A549 (cell line): ENCODE results near the gene TMEM129.

Experiments
- EP300 ChIP-seq, 2 experiments: fragments of >200 bp; sonication (Bioruptor Twin); formaldehyde crosslinking; IDR thresholded peaks; 2 replicates in 1 of 2; 3 replicates in 1 of 2; pipeline ENCODE4 v1.6.1; 2016 to 2017
- HEYL ChIP-seq: fragments of 250-450 bp; sonication (Bioruptor Pico); IDR thresholded peaks from 2 replicates; pipeline ENCODE4 v1.8.0; 2021; ENCODE audit warnings: mild to moderate bottlenecking, moderate library complexity
- JUN ChIP-seq, 2 experiments: fragments of >200 bp; sonication (Bioruptor Twin); formaldehyde crosslinking; IDR thresholded peaks; 2 replicates in 1 of 2; 3 replicates in 1 of 2; pipeline ENCODE4 v1.6.1; 2016 to 2017
- PHF8 ChIP-seq: fragments of 200-600 bp; sonication (generic); IDR thresholded peaks from 2 replicates; pipeline ENCODE4 v1.6.1; 2016; ENCODE audit warnings: low read depth, mild to moderate bottlenecking, antibody characterized with exemption, moderate library complexity, borderline replicate concordance
- POLR2A ChIP-seq: IDR thresholded peaks from 2 replicates; pipeline ENCODE4 v1.6.1; 2012; ENCODE audit warnings: mild to moderate bottlenecking, low read length
- RAD21 ChIP-seq, 2 experiments: fragments of >200 bp in 1 of 2; sonication (Bioruptor Twin) in 1 of 2; formaldehyde crosslinking in 1 of 2; IDR thresholded peaks in 1 of 2; conservative IDR thresholded peaks in 1 of 2; 2 replicates in 1 of 2; 3 replicates in 1 of 2; pipeline ENCODE4 v1.6.1; 2012 to 2018; ENCODE audit warnings: inconsistent platforms in 1 of 2
- RARB ChIP-seq: fragments of 250-450 bp; sonication (Bioruptor Pico); IDR thresholded peaks from 2 replicates; pipeline ENCODE4 v1.8.0; 2021; ENCODE audit warnings: mild to moderate bottlenecking, moderate library complexity
- RCOR1 ChIP-seq: fragments of 150-350 bp; IDR thresholded peaks from 2 replicates; pipeline ENCODE4 v1.6.1; 2014; ENCODE audit warnings: antibody characterized with exemption, low read length, low read depth
- RNF2 ChIP-seq: fragments of 200-600 bp; sonication (generic); IDR thresholded peaks from 2 replicates; pipeline ENCODE4 v1.6.1; 2016; ENCODE audit warnings: low read depth, mild to moderate bottlenecking, antibody characterized with exemption, moderate library complexity, borderline replicate concordance
- SMC3 ChIP-seq: fragments of >200 bp; sonication (Bioruptor Twin); formaldehyde crosslinking; IDR thresholded peaks from 3 replicates; pipeline ENCODE4 v1.6.1; 2018; ENCODE audit warnings: inconsistent platforms
- SREBF2 ChIP-seq: fragments of 450-650 bp; IDR thresholded peaks from 2 replicates; pipeline ENCODE4 v1.6.1; 2014; ENCODE audit warnings: mild to moderate bottlenecking, moderate library complexity
- TF ChIP-seq, protein P1 (sequence below): fragments of >200 bp; sonication (Bioruptor Twin); formaldehyde crosslinking; IDR thresholded peaks from 3 replicates; pipeline ENCODE4 v1.5.1; 2016

DNA sequence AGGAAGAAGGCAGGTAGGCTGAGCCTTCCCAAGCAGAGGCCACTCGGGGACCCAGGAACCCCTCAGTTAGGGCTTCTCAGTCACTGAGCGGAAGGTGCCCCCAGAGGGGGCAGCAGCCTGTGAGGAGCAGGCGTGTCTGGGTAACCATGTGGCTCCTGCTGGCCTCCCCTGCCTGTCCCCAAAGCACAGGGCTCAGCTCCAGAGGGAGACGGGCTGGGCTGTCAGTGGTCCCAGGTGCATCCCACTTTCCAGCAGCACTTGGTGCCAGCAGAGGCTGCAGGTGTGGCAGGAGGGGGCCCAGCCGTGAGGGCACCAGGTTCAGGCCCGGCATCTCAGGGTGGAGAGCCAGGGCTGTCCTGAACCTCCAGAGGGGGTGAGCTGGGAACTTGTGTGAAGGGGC lies 22.9 kb upstream of the TMEM129 start:
- TF ChIP-seq RAD21 (conservative IDR thresholded peaks at IDR 0.05 in 1 of 2, IDR thresholded peaks at IDR 0.05 in 1 of 2) (no peak), PHF8 (no peak), POLR2A (no peak), EP300 (IDR thresholded peaks at IDR 0.05) (no peak), RCOR1 (no peak), SMC3 (no peak), SREBF2 (no peak), JUN (IDR thresholded peaks at IDR 0.05) (no peak), HEYL (CRISPR knock-in tag) (no peak), RNF2 (no peak), RARB (no peak)
- TF ChIP-seq, protein P1, sequence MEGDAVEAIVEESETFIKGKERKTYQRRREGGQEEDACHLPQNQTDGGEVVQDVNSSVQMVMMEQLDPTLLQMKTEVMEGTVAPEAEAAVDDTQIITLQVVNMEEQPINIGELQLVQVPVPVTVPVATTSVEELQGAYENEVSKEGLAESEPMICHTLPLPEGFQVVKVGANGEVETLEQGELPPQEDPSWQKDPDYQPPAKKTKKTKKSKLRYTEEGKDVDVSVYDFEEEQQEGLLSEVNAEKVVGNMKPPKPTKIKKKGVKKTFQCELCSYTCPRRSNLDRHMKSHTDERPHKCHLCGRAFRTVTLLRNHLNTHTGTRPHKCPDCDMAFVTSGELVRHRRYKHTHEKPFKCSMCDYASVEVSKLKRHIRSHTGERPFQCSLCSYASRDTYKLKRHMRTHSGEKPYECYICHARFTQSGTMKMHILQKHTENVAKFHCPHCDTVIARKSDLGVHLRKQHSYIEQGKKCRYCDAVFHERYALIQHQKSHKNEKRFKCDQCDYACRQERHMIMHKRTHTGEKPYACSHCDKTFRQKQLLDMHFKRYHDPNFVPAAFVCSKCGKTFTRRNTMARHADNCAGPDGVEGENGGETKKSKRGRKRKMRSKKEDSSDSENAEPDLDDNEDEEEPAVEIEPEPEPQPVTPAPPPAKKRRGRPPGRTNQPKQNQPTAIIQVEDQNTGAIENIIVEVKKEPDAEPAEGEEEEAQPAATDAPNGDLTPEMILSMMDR: no peak
